ENCODE results near the gene C1orf35.

The C1orf35 gene

DNA sequence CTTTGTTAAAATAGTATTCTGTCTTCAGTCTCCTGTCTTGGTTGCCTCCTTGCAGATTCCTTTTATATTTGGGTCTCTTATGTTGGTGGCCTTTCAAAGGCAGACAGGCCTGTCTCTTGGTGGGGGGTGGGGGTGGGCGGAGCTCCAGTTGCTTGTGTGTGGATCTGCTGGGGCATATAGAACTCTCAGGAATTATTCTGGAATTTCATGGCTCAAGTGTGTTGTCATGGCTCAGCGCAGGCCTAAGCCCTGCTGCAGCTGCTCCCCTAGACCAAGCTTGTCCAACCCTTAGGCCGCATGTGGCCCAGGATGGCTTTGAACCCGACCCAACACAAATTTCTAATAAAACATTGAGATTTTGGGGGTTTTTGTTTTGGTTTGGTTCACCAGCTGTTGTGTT, 8.0 kb downstream of the C1orf35 start:
- DNase-seq (ENCODE audit: low read depth in 3 of 3, low spot score in 1 of 3), result no peak

DNA sequence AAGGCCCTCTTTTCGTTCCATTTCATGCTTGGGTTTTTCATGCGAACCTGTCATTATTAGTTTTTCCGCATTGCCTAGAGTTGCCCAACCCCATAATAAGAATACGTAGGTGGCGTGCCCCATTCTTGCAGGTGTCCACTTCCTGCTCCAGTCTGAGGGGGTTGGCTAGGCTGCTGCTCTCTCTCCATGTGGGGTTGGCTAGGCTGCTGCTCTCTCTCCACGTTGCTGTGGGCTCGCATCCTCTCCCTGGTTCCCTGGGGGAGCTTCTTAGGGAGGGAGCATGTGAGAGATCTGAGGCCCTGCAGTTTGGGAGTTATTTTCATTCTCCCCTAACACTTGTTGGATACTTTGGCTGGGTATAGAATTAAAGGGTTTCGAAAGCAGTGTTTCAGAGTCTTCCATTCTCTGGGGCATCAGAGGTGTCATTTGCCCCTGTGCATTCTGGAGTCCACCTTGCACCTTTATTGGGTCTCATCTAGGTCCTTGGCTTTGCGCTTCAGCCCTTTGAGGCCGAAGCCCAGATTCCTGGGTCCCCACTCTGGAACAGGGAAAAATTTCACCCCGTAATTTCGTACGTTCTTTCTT, 8.6 kb downstream of the C1orf35 start:
- DNase-seq (ENCODE audit: low read depth in 3 of 3, low spot score in 1 of 3), result no peak

DNA sequence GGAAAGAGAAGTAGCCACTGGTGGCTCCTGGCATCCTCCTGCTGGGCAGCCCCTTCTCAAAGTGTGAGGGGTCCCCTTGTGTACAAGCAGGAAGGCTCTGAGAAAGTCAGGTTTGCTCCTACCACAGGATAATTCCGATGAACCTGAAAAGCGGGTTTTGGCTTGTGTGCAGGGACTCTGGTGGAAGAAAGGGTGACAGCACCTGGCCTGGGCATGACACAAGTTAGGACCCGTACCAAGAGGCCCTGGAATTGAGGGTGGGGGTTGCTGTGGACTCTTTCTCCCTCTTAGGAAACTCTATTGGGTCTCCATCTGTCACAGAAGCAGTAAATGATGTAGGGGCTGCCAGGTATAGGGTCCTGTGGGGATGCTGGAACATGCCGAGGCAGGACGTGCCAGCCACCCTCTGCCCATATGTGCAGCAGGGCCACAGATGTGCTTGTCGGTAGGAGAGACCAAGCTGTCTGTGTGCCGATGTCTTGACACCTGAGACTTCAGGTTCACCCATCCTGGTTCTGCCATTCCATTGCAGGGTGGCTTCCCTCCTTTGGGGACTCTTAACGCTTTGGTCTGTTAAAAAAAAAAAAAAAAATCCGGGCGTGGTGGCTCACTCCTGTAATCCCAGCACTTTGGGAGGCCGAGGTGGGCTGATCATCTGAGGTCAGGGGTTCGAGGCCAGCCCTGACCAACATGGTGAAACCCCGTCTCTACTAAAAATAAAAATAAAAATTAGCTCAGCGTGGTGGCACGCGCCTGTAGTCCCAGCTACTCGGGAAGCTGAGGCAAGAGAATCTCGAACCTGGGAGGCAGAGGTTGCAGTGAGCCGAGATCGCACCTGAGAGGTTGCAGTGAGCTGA, 9.8 kb downstream of the C1orf35 start:
- no peak for DNase-seq (ENCODE audit: low read depth in 3 of 3, low spot score in 1 of 3)

DNA sequence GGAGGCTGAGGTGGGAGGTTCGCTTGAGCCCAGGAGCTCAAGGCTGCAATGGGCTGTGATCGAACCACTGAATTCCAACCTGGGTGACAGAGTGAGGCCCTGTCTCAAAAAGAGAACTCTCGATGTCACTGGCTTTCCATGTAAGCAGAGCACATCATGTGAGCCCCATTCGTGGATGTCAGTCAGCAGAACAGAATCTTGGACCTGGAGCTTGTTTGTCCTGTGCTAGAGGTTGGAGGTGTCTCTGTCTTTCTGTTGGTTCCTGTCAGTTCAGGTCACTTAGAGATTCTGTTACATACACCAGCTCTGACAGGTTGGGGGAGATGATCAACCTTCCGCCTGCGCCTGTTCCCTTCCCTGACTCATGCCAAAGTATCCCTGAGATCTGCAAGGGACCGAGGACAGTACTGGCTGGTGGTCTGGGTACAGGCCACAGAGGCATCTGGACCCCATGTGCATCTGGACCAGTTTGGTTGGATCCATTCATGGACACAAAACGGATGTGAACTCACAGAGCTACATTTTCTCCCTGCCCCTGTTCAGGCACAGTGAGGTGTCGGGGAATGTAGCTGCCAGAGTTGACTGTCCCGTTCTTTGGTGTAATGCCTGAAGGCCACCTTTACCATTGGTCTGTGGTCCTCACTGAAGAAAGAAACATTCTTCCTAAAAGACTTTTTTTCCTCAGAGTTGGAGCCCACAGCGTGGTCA, 10.6 kb downstream of the C1orf35 start:
- no peak for DNase-seq (ENCODE audit: low read depth in 3 of 3, low spot score in 1 of 3)

DNA sequence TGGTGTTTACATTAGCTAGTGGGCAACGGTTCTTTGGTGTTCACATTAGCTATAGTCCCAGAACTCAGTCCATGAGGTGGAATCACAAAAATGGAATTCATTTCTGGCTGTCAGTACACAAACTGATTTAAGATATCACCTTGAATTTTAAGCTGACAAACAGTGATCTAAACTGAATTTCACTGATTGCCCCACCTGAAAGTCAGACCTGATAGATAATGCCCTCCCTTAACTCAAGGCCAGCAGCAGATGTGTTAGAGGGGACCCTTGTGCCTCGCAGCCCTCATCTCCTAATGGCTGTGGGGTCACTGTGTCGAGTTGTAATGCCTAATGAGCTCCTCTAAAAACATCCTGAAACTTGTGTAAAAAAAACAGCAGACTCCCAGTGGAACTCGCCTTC, 12.0 kb downstream of the C1orf35 start:
- no peak for DNase-seq (ENCODE audit: low read depth in 3 of 3, low spot score in 1 of 3)

DNA sequence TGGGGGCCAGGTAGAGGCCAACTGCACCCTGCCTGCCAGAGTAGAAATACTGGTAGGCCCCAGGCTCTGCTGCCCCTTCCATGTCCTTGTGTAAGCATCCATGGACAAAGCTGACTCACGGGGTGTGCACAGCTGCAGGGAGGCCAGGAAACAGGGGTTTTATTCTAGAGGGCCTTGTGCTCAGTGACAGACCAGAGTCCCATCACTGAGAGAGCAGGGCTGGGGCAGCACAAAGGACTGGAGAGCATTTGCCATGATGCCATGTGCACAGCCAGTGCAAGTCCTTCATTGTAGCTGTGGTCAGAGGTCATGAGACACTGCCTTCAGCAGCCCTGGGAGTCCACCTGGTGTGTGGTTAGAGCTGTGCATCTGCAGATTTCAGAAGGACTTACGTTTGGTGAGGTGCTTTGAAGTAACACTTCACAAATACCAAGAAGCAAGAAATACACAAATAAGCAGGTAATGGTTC, 12.5 kb downstream of the C1orf35 start:
- DNase-seq (ENCODE audit: low read depth in 3 of 3, low spot score in 1 of 3), result no peak

DNA sequence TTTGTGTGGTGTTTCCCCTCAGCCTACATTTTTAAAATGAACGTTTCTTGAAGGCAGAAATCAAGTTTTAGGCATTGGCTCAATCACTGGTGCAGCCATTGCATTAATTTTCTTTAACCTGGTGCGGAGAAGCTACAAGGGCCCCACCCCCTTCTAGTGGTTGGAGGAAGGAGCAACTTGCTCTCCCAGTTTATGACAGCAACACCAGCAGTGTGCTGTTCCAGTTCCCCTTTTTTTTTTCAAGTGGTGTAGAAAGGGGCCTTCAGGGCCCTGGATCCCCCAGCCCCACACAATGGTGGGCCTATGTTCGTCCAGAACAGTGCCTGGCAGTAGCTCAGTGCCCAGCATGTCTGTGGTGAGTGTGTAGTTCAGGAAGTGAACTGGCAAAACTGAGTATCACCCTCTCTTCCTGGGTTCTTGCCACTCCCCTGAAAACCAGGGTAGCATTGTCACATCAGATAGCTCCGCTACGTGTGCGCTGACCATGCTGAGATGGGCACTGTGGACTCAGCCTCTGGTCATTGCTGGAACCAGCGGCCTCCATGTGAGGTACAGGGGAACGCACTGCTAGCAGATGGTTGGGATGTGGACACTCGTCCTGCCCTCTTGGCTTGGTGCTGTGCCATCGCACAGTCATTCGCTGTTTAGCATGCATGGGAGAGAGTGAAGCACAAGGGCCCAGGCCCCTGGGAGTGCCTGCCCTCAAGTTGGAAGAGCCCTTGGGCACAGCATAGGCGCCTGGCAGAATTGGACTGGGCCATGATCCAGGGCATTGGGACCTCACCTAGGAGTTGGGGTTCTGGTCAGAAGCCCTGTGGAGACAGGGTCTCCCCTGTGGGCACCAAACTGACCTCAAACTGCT, 13.4 kb downstream of the C1orf35 start:
- DNase-seq (ENCODE audit: low read depth in 3 of 3, low spot score in 1 of 3), result no peak

DNA sequence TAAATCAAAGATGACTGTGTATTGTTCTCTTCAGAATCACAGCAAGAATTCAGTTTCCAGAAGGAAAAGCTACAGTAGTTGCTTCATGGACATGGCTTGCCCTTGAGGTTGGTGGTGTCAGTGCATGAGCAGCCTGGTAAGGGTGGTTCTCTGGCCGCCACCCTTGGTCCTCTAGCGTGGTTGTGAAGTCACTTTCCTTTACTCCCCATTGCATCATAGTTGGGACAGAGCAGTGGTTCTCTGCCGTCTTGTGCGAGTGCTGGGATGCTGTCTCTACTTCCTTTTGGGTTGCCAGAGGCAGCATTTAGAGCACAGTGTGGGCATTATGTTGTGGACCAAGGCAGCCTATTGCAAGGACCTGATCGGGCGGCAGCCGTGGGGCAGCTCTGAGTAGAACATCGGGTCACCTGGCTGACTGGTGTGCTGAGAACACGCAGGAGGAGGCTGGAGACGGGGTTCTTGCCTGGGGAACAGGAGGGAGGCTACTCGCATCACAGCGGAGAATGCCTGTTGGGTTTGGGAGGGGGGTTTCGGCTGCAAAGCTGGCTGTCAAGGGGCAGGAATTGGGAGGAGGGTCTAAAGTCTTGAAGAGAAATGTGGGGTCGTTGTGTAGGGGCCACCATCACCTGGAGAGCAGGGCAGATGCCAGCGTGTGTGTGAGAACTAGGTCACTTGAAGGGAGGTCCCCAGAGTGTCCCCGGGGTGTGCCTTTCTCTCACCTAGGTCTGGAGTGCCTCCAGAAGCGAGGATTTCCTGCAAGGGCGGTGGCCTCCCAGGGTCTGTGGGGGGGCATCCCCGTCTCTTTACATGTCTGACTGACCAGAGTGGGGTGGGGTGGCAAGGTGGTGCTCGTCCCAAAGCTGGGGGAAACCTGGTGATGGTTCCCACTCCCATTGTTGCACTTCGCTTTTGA, 14.3 kb downstream of the C1orf35 start:
- DNase-seq (ENCODE audit: low read depth in 3 of 3, low spot score in 1 of 3), result no peak

DNA sequence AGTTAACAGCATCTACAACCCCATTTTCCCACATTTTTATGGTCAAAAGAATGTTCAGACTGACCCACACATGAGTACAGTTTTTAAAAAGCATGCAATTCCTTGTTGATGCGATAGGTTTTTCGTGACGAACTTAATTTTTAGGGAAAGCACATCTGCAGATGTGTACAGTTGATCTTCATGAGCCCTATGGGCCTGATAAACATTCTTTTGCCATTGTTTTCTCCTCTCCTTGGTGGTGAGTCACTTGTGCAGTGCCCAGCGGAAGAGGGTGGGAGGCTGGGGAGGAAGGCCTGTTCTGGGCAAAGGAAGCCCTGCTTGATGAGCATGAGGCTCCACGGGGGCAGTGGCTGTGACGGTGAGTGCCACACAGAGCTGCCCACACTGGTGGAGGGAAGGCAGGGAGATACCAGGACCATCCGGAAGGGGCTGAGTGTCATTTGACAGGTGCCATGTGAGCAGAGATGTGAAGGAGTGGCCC, 15.3 kb downstream of the C1orf35 start:
- DNase-seq (ENCODE audit: low read depth in 3 of 3, low spot score in 1 of 3), result no peak

DNA sequence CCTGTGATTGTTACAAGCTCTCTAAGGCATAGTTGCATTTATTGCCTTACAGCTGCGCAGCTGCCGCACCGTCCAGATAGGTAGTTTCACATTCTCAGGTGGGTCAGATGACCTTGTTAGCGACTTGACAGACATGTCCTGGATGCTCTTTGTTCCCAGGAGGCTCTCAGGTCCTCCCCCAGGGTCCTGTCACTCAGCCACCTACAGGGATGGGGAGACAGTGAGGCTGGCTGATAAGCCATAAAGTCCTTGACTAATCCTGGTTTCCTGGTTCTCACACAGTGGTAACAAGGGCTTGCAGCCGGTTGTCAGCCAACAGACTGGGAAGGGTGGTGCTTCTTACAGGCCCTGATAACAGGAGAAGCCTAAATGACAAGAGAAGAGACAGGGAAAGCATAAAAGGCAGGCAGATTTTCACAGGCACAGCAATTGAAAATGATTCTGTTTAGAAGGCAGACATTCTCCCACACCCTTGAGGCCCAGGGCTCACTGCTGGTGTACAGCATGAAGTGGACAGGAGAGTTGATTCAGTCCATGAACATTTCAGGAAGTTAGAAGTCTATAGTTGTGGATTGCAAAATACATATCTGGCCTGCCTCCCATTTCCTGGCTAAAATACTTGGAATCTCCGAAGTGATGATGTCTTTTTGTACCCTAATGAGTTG, 17.7 kb downstream of the C1orf35 start:
- no peak for DNase-seq (ENCODE audit: low read depth in 3 of 3, low spot score in 1 of 3)

DNA sequence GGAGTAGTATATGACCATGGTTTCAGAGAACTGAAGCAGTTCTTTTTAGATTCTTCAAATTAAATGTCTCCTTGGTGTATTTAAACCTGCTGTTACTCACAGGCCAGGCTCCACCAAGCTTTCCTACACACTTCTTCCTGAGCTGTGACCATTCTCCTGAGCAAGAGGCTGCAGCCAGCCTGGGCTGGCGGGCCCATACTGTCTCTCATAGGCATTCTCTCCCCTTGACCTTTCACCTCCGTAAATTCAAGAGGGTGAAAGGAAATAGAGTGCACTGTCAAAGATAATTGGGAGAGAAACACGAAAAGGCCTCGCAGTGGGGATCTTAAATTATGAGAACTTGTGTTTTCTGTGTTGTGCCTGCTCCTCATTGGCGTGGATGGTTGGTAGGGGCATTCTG, 18.3 kb downstream of the C1orf35 start:
- DNase-seq (ENCODE audit: low read depth in 3 of 3, low spot score in 1 of 3), result no peak

DNA sequence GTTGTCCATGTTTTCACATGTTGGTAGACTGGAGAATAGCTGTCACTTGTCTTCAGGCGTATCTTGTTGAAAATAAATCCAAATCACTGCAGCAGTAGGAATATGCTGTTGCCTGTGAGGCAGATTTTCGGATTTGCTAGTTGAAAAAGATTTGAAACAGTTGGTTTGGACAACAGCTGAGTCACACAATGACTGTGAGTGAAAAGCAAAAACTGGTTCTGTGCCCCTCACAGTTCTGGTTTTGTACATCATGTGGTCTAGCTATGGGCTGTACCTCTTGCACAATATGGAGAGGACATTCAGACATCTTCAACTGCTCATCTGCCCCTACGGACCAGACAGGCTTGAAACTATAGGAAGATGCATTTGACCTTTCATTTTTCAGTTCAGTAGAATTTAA, 18.8 kb downstream of the C1orf35 start:
- no peak for DNase-seq (ENCODE audit: low read depth in 3 of 3, low spot score in 1 of 3)

DNA sequence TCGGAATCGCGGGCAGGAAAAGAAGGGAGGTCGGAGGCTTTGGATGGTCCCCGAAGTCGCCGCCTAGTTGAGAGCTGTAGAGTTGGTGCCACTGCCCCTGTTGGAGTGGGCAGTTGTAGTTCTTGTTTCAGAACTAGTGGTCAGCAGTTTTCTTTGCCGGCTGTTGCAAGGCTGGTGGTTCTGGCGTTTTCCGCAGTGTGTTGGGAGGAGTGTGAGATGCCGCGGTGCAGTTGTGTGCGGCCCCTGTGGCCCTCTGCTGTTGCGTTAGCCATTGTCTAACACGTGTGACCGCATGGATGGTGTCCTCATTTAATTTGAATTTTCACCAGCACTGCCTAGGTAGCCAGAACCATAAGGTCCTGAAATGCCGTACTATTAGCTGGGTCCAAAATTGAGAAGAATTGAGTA, 19.2 kb downstream of the C1orf35 start:
- DNase-seq (ENCODE audit: low read depth in 3 of 3, low spot score in 1 of 3), result no peak

DNA sequence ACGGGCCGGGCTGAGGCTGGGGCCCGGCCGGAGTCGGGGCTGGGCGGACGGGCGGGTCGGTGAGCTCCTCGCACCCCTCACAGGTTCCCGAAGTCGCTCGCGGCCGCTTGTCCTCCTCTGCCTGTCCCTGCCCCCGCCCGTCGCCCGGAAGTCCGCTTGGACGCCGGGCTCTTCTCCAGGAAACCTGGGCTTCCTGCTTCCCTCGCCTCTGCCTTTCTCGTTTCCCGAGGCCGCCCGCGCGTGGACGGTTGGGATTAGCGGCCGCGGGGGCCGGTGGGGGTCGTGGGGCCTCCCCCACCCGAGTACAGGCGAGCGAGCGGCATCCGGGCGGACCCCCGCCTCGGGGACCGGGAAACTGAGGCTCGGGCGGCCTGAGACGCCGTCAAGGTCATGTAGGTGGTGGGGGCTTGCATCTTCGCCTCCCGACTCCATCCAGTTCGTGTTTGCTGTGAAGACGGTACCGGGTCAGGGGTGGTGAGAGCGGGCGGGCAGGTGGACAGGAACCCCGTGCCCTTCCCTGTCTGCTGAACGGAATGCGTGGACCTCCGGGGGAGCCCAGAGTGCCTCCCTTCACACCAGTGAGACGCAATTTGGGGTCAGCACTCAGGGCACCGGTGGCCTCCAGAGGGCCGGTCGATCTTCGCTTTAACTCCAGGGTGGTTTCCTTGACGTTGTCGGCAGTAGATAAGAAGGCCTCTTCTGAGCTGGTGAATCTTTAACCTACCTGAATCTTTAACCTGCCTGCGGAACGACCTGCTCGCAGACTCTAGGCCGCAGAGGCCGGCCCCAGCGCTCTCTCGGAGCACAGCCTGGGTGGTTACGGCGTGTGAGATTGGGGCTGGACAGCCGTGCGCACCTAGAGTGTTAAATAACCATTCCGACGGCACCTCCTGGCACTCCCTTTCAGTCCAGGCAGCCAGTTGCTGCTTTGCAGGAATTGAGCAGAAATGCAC, 19.9 kb downstream of the C1orf35 start:
- DNase-seq (ENCODE audit: low read depth in 3 of 3, low spot score in 1 of 3), result no peak

DNA sequence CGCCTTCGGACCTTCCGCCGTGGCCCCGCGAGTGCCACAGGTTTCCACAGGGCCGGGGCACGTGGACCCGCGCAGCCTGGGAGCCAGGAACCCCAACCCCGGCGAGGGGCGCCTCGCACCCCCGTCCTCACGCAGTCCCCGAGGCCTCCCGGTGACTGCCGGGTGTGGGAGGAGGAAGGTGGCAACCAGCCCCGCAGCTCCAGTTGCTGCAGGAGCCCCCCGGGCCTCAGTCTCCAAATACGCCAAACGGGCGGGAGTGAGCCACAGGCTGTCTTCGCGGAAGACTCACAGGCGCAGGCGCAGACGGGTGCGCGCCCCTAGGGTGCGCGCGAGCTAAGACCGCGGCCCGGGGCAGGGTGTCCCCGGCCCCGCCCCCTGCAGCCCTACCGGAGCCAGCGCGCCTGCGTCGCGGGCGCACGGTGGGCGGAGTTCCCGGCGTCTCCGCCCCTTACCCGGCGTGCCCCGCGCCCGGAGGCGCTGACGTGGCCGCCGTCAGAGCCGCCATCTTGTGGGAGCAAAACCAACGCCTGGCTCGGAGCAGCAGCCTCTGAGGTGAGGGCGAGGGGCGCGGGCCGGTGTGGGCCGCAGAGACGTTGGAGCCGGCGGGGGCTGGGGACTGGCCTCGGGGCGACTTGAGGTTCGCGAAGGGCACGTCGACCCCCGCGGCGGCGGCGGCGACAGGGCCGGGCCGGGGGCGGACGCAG, 20.8 kb downstream of the C1orf35 start, which contains the start of gene ARF1:
ARF1 (plus strand) TSS at position 495 of the 704 bp plus-strand sequence. CDS start 14,407 bp downstream, outside the sequence.
- peak; percentile 86 to 96 (median 93) for DNase-seq (ENCODE audit: low read depth in 3 of 3, low spot score in 1 of 3)

DNA sequence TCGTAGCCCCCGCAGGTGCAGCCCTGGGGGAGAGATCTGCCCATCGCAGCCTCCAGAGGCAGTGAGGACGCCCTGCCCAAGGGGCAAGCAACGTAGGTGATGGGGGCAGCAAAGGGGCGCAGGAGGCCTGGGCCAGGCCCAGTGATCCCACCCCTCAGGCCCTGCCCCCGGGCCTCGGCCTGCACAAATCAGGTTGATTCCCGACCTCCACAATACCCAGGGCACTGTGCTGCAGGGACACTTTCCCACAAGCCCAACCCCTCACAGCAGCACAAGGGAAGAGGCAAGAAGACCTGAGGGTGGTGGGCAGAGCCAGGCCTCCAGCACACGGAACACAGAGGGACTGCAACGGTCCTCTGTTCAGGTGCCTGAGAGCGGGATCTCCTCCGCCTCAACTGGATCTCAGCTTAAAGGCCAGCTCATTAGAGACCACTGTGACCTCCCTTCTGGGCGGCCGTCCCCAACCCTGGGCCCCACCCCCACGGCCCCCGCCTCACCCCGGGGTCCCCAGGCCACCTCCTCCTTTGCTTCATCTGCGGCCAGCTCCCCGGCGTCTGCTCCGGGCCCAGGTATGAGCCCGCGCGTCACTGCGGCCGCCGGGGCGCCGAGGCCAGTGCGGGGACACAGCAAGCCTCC, 21.4 kb downstream of the C1orf35 start:
- peak in 1 of 3 donors; percentile 35 for DNase-seq (ENCODE audit: low read depth in 3 of 3, low spot score in 1 of 3)

DNA sequence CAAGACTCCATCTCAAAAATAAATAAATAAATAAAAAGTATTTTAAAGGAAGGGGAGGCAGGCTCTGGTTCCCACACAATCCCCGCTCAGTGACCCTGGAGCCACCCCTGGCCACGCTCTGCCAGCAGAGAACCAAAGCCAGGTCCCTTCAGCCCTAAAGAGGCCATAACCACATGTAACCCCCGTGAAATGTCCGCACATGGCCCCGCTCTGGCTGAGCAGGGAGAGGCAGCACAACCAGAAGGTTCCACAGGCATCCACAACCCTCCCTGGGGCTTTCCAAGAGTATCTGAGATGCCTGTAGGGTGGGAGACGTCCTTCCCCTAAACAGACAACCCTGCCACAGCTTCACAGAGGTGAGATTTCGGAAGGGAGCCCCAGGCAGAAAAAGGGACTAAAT, 22.0 kb downstream of the C1orf35 start:
- DNase-seq (ENCODE audit: low read depth in 3 of 3, low spot score in 1 of 3), result no peak
